H9 (cell line): Measurements from ENCODE around the gene C10orf105. TPM values are rescaled to one million over a fixed set of nuclear protein-coding genes. Genes with fewer than 3 reads are reported as not detected.

Experiments used
- DNase-seq: peaks from one replicate; pipeline ENCODE4 v3.0.0-alpha.2; 2017
- H2AFZ ChIP-seq: one replicate; pipeline ENCODE4 v1.6.1; 2013; ENCODE audit warnings: mild to moderate bottlenecking, low read length, control low read depth, moderate library complexity
- H2AK5ac ChIP-seq: 2 replicates; pipeline ENCODE4 v1.6.1; 2013; ENCODE audit warnings: low read length, control low read depth, mixed read lengths; ENCODE audit not compliant: insufficient read length
- H2BK120ac ChIP-seq: one replicate; pipeline ENCODE4 v1.6.1; 2013; ENCODE audit warnings: low read depth, mild to moderate bottlenecking, low read length, control low read depth, inconsistent platforms; ENCODE audit not compliant: poor library complexity, severe bottlenecking
- H2BK12ac ChIP-seq: 2 replicates; pipeline ENCODE4 v1.6.1; 2013; ENCODE audit warnings: low read length, control low read depth, mixed read lengths, low read depth; ENCODE audit not compliant: insufficient read length
- H2BK15ac ChIP-seq: 2 replicates; pipeline ENCODE4 v1.6.1; 2013; ENCODE audit warnings: low read depth, low read length, control low read depth
- H2BK20ac ChIP-seq: one replicate; pipeline ENCODE4 v1.6.1; 2013; ENCODE audit warnings: low read depth, mild to moderate bottlenecking, low read length, control low read depth, inconsistent platforms; ENCODE audit not compliant: poor library complexity, severe bottlenecking
- H2BK5ac ChIP-seq: 2 replicates; pipeline ENCODE4 v1.6.1; 2013; ENCODE audit warnings: low read length, control low read depth, mixed read lengths; ENCODE audit not compliant: insufficient read length
- H3K14ac ChIP-seq: 2 replicates; pipeline ENCODE4 v1.6.1; 2013; ENCODE audit warnings: low read length, control low read depth; ENCODE audit not compliant: insufficient read depth
- H3K18ac ChIP-seq: 2 replicates; pipeline ENCODE4 v1.6.1; 2013; ENCODE audit warnings: low read depth, mild to moderate bottlenecking, mixed read lengths, low read length, control low read depth; ENCODE audit not compliant: insufficient read length
- H3K23ac ChIP-seq: 2 replicates; pipeline ENCODE4 v1.6.1; 2013; ENCODE audit warnings: low read length, control low read depth, mixed read lengths, low read depth; ENCODE audit not compliant: insufficient read length
- H3K23me2 ChIP-seq: 2 replicates; pipeline ENCODE4 v1.6.1; 2013; ENCODE audit warnings: low read depth, mild to moderate bottlenecking, mixed read lengths, low read length, control low read depth; ENCODE audit not compliant: insufficient read length, poor library complexity, severe bottlenecking
- H3K27ac ChIP-seq: 2 replicates; pipeline ENCODE4 v1.5.1; 2013; ENCODE audit warnings: low read length, control low read depth, mixed read lengths, low read depth; ENCODE audit not compliant: insufficient read length
- H3K27me3 ChIP-seq: 2 replicates; pipeline ENCODE4 v1.6.1; 2013; ENCODE audit warnings: low read length, control low read depth, inconsistent platforms; ENCODE audit not compliant: insufficient read depth
- H3K4ac ChIP-seq: 2 replicates; pipeline ENCODE4 v1.6.1; 2013; ENCODE audit warnings: low read depth, mild to moderate bottlenecking, control low read depth, inconsistent platforms, low read length, moderate library complexity
- H3K4me1 ChIP-seq: 2 replicates; pipeline ENCODE4 v1.6.1; 2013; ENCODE audit warnings: low read length, control low read depth, inconsistent platforms; ENCODE audit not compliant: insufficient read depth
- H3K4me2 ChIP-seq: 2 replicates; pipeline ENCODE4 v1.6.1; 2013; ENCODE audit warnings: low read length, control low read depth, mixed read lengths; ENCODE audit not compliant: insufficient read length, insufficient read depth
- H3K56ac ChIP-seq: 2 replicates; pipeline ENCODE4 v1.6.1; 2013; ENCODE audit warnings: low read depth, mild to moderate bottlenecking, mixed read lengths, low read length, control low read depth; ENCODE audit not compliant: insufficient read length
- H3K79me1 ChIP-seq: 2 replicates; pipeline ENCODE4 v1.6.1; 2013; ENCODE audit warnings: low read depth, mild to moderate bottlenecking, moderate library complexity, low read length, control low read depth, inconsistent platforms; ENCODE audit not compliant: insufficient read depth, poor library complexity, severe bottlenecking
- H3K79me2 ChIP-seq: 2 replicates; pipeline ENCODE4 v1.6.1; 2013; ENCODE audit warnings: low read length, control low read depth, inconsistent platforms; ENCODE audit not compliant: insufficient read depth
- H3K9ac ChIP-seq: 2 replicates; pipeline ENCODE4 v1.6.1; 2013; ENCODE audit warnings: low read length, control low read depth, mixed read lengths; ENCODE audit not compliant: insufficient read length; ENCODE audit errors: extremely low read depth
- H3K9me3 ChIP-seq: one replicate; pipeline ENCODE4 v1.6.1; 2013; ENCODE audit warnings: low read depth, low read length, inconsistent platforms; ENCODE audit not compliant: control insufficient read depth
- H3T11ph ChIP-seq: one replicate; pipeline ENCODE4 v1.6.1; 2013; ENCODE audit warnings: mild to moderate bottlenecking, low read length, control low read depth, inconsistent platforms
- H4K20me1 ChIP-seq: one replicate; pipeline ENCODE4 v1.6.1; 2013; ENCODE audit not compliant: control insufficient read depth, insufficient read length, insufficient read depth
- H4K5ac ChIP-seq: 2 replicates; pipeline ENCODE4 v1.6.1; 2013; ENCODE audit warnings: low read depth, mild to moderate bottlenecking, mixed read lengths, low read length, control low read depth; ENCODE audit not compliant: insufficient read length
- H4K8ac ChIP-seq: replicated peaks from 2 replicates; pipeline ENCODE4 v1.6.1; 2013; ENCODE audit warnings: low read length, control low read depth, mixed read lengths, low read depth; ENCODE audit not compliant: insufficient read length
- H4K91ac ChIP-seq: 2 replicates; pipeline ENCODE4 v1.6.1; 2013; ENCODE audit warnings: low read depth, mild to moderate bottlenecking, moderate library complexity, mixed read lengths, low read length, control low read depth; ENCODE audit not compliant: insufficient read length
- H3K27ac Mint-ChIP-seq, 3 experiments: 2 replicates in 2 of 3; 3 replicates in 1 of 3; pipeline ENCODE4 v1.8.0; 2020 to 2021; ENCODE audit warnings: mixed read lengths in 3 of 3, mild to moderate bottlenecking in 1 of 3, moderate library complexity in 1 of 3
- H3K27me3 Mint-ChIP-seq: 2 replicates; pipeline ENCODE4 v1.8.0; 2021; ENCODE audit warnings: low read depth, mild to moderate bottlenecking, moderate library complexity, mixed read lengths
- H3K36me3 Mint-ChIP-seq, 3 experiments: 2 replicates in 2 of 3; 3 replicates in 1 of 3; pipeline ENCODE4 v1.8.0; 2020 to 2021; ENCODE audit warnings: low read depth in 3 of 3, mixed read lengths in 3 of 3; ENCODE audit not compliant: insufficient read depth in 1 of 3
- H3K4me1 Mint-ChIP-seq, 2 experiments: 2 replicates each; pipeline ENCODE4 v1.8.0; 2020; ENCODE audit warnings: mixed read lengths in 2 of 2
- H3K4me3 Mint-ChIP-seq, 2 experiments: 2 replicates in 1 of 2; 3 replicates in 1 of 2; pipeline ENCODE4 v1.8.0; 2020 to 2021; ENCODE audit warnings: mild to moderate bottlenecking in 2 of 2, mixed read lengths in 2 of 2, moderate library complexity in 1 of 2
- H3K9me3 Mint-ChIP-seq, 2 experiments: 2 replicates in 1 of 2; 3 replicates in 1 of 2; pipeline ENCODE4 v1.8.0; 2020; ENCODE audit warnings: mild to moderate bottlenecking in 2 of 2, mixed read lengths in 2 of 2, moderate library complexity in 1 of 2
- WGBS: extraction: QIAGEN DNeasy Blood & Tissue Kit; methylation state at CpG from one replicate; pipeline ENCODE4 v1.1.7; 2013; ENCODE audit warnings: missing lambda C conversion rate, low lambda C conversion rate, mixed read lengths; ENCODE audit not compliant: insufficient read length; ENCODE audit errors: extremely low coverage; 5-methylcytosine and 5-hydroxymethylcytosine counted together
- total RNA-seq: library from RNA; stranded (reverse); gene quantifications from 2 replicates; pipeline ENCODE4 v1.2.1, GENCODE V29; 2021
- TF ChIP-seq, protein P1 (sequence below): fragments of 200-600 bp; sonication (generic); conservative IDR thresholded peaks from 3 replicates; pipeline ENCODE4 v1.8.0; 2021; ENCODE audit warnings: antibody characterized with exemption, mild to moderate bottlenecking

Gene C10orf105
- total RNA-seq, 1 experiment from 2014 or later, result 0.26 TPM

DNA sequence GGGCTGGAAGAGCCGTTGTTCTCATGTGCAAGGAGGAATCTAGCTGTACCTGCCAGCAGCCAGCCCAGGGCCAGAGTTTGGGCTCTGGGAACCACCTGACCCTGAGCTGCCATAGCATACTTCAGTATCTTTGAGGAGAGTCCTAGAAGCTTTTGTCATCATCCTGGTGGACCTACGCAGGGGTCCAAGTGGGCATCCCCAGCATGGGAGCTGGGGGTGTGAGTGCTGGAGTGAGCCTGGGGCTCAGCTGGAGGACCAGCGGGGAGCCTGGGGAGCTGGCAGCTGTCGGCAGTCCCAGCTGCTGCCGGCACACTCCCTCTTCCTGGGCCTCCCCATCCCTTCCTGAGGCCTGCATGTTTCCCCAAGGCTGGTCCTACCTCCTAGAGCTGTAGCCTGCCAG lies 32.5 kb downstream of the C10orf105 start:
- Histone ChIP-seq H4K91ac (no peak overlapping the region), H3K27ac (no peak overlapping the region), H4K8ac (no peak overlapping the region), H4K5ac (no peak overlapping the region), H3K14ac (no peak overlapping the region), H2BK20ac (no peak overlapping the region), H3K18ac (no peak overlapping the region), H4K20me1 (no peaks in the 10 kb centered on the region), H3K4me1 (peaks cover 5% of the 10 kb centered on the region; the same call in 1 of the 2 replicates), H3K9me3 (no peaks in the 10 kb centered on the region), H3K79me1 (no peaks in the 10 kb centered on the region), H3K4ac (no peak overlapping the region), H2BK5ac (no peak overlapping the region), H3K79me2 (no peaks in the 10 kb centered on the region), H2BK120ac (no peak overlapping the region), H2AFZ (no peak overlapping the region), H2AK5ac (no peak overlapping the region), H3K27me3 (no peaks in the 10 kb centered on the region), H3K23me2 (no peaks in the 10 kb centered on the region), H3K9ac (no peak overlapping the region), H3T11ph (no peak overlapping the region), H3K23ac (no peak overlapping the region), H2BK15ac (no peak overlapping the region), H3K56ac (no peak overlapping the region), H2BK12ac (no peak overlapping the region), H3K4me2 (no peak overlapping the region)
- Mint-ChIP-seq H3K4me1 (peaks cover 32 to 34% of the 10 kb centered on the region in 2 experiments), H3K36me3 (peaks cover 4 to 5% (median 4%) of the 10 kb centered on the region in 3 experiments), H3K27me3 (peaks cover 6% of the 10 kb centered on the region), H3K4me3 (0 out of 5 replicates have a peak overlapping the region, but pooled peaks of 1 of the 2 experiments have one; percentile 17), H3K9me3 (peaks cover 7 to 11% of the 10 kb centered on the region in 2 experiments), H3K27ac (peak overlapping the region in 1 of 3 experiments; percentile 1; a peak in 2 of 7 replicates)
- TF ChIP-seq, protein P1, sequence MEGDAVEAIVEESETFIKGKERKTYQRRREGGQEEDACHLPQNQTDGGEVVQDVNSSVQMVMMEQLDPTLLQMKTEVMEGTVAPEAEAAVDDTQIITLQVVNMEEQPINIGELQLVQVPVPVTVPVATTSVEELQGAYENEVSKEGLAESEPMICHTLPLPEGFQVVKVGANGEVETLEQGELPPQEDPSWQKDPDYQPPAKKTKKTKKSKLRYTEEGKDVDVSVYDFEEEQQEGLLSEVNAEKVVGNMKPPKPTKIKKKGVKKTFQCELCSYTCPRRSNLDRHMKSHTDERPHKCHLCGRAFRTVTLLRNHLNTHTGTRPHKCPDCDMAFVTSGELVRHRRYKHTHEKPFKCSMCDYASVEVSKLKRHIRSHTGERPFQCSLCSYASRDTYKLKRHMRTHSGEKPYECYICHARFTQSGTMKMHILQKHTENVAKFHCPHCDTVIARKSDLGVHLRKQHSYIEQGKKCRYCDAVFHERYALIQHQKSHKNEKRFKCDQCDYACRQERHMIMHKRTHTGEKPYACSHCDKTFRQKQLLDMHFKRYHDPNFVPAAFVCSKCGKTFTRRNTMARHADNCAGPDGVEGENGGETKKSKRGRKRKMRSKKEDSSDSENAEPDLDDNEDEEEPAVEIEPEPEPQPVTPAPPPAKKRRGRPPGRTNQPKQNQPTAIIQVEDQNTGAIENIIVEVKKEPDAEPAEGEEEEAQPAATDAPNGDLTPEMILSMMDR, result no peak
- DNase-seq, result no peak
- no CpG with 5 or more reads among the region's 5 CpGs for WGBS
